ENCODE measurements around the gene H2AZ1. TPM values are rescaled to one million over a fixed set of nuclear protein-coding genes. Genes with fewer than 3 reads are reported as not detected.
A peak's percentile ranks its signal among the peaks of the same experiment; 100 is the strongest.
"Not testable (repeated sequence)": the region's sequence is repeated elsewhere in the genome, so short reads cannot be mapped to it uniquely, and the experiment has no call there.

H2AZ1 gene
- total RNA-seq (2014; rRNA removed; shearing (Covaris generic)): 529 and 589 TPM in 2 replicates

DNA sequence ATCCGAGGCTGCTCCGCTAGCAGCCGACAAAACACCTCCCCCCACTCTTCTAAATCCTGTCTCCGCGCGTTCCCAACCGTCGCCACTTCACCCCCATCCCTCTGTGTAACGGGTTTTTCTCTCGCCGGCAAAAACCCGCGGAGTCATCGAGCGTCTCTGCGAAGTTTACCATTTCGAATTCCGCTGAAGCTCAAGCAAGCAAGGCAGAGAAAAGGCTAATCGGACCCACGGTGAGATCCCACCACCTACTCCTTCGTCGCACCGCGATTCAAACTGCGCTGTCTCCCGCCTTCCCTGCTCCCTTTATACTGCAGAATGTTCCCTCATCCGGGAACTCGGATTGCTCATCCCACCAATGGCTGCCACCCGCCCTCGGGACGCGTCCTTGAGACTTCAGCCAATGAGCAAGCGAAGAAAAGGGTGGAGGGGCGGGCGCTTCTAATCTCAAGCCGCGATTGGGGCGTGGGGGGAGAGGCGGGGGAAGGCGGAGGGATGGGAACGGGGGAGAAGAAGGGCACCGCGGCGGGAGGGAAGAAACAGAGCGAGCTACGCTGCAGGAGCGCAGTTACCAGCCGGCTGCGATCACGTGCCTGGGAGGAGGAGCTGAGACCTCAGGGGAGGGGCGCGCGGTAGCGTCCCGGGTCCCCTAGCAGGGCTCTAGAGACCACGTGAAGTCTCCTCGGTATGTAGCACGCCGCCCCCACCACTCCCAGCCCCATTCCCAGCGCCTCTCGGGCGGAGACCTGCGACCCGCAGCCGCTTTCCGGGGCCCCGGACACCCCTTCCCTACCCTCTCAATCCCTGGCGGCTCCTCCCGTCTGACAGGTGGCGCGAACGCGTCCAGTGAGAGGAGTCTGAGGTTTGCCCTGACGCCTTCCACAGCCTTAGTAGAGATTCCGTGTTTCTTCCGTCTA lies at the start of gene H2AZ1:
H2AZ1 (minus strand) TSS at position 277 of the 914 bp plus-strand sequence; CDS start at position 172, 105 bp downstream.
- DNase-seq (ENCODE audit: low read depth): peak; percentile 93

DNA sequence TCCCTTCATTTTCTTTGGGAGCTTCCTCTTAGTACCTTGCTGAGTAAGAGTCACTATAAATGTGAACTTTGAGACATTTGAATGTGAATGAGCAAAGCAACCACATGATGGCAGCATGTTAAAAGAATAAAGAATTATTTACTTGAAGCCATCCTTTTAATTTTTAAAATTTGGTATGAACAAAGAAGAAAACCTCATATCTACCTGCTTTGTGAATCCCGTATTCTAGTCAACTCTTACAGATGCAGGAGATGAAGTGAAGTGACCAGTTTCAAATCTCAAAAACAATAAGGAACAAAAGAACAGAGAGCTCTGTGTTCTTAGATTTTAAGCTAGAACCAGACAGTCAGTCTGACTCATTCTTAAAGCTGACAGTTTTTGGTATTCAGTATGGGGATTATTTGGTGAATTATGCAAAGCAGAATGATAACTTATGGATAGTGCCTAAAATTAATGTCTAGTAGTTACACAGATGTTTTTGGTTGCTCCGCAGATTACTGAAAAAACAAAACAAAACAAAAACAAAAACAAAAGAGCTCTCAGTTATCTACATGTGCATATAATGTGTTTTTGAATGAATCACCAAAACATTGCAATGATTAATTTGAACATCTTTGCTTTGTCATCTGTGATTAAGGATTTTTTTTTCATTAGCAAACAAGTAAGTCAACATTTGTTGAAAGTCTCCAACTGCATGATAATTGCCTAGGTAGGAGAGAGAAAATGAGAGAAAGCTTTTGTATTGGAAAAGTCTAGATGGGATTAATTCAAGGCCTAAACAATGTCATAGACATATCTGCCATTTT lies 48.2 kb upstream of the H2AZ1 start:
- DNase-seq (ENCODE audit: low read depth): no peak

DNA sequence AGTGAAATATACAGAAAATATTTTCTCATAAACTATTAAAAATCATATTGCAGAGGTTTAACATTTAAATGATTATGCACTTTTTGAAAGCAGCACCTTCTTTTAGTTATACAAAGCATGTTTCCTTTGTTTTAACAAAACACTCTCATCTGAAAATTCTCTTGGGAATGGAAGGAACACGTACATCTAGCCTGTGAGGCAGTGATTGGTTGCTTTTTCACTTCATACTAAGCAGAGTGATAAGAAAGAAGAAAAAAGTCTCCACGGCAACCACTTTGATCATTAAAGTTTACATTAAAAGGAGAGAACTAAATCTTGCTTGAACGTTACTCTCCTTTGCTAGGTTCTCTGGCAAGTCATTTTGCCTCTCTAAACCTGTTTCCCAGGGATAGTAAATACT lies 41.7 kb upstream of the H2AZ1 start:
- no peak for DNase-seq (ENCODE audit: low read depth)

- no peak for DNase-seq (ENCODE audit: low read depth)
Observed at GRCh38 chr4:99987681-99988080, 37.6 kb upstream of the H2AZ1 start.

DNA sequence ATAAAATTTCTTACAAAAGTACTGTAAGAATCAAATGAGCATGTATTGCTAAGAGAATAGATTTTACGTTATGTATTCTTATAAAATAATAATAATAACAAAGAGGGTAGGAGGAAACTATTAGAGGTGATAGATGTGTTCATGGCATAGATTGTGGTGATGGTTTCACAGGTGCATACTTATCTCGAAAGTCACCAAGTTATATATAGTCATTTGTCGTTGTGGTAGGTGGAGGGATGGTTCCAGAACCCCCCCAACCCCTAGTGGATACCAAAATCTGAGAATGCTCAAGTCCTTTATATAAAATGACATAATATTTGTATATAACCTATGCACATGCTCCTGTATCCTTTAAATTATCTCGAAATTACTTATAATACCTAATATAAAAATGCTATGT lies 36.7 kb upstream of the H2AZ1 start:
- no peak for DNase-seq (ENCODE audit: low read depth)

GRCh38 chr4:99983289-99983943 lies 33.3 kb upstream of the H2AZ1 start:
- DNase-seq (ENCODE audit: low read depth): no peak

- DNase-seq (ENCODE audit: low read depth): no peak
Observed at GRCh38 chr4:99979872-99980271, 29.8 kb upstream of the H2AZ1 start.

- DNase-seq (ENCODE audit: low read depth): no peak
Observed at GRCh38 chr4:99971453-99972111, 21.5 kb upstream of the H2AZ1 start.

DNA sequence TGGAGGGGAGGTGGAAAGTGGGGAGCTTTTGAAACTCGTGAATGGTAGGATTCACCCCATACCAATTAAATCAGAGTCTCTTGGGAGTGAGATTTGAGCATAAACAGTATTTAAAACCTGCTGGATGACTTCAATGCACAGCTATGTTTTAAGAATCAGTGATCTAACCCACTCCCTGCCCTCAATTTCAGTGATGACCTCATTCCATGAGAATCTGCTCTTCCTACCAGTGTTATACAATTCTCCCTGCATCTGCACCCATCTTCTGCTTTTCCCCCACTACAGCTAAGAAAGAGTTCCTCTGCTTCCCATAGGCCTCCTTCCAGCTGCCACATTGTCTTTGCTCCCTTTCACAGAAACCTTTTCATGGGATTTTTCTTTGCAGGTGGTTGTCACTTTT lies 18.3 kb upstream of the H2AZ1 start:
- DNase-seq (ENCODE audit: low read depth): peak; percentile 7

- no peak for DNase-seq (ENCODE audit: low read depth)
Observed at GRCh38 chr4:99966692-99967091, 16.6 kb upstream of the H2AZ1 start.

DNA sequence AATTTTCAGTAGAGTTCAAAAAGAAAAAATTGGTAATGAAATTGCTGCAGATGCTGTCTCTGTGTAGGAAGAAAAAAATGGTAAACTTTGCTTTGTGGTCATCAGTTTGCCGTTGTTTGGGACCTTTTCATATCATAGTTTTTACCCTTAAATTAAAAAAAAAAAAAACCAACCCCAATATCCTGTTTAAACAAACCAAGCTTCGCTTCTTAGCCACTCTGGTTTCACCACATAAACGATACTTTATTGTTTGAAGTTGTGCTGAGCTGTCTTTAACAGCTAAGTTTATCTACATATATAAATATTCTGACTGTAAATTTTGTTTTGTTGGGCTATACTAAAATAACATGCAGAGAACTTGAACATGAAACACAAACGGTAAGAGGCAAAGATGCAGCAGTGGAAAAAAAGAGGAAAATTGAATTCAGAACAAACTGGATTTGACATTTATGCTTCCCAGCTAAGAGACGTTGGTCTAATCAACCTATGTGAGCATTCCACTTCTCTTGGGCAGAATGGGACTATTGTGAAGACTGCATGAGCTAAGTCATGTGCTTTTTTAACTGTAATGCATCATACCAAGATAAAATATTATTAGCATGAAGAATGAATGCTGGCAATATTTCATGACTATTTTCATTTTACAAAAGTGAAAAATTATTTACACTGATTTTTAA lies 15.7 kb upstream of the H2AZ1 start:
- DNase-seq (ENCODE audit: low read depth): no peak

GRCh38 chr4:99965173-99965572 lies 15.1 kb upstream of the H2AZ1 start:
- no peak for DNase-seq (ENCODE audit: low read depth)

DNA sequence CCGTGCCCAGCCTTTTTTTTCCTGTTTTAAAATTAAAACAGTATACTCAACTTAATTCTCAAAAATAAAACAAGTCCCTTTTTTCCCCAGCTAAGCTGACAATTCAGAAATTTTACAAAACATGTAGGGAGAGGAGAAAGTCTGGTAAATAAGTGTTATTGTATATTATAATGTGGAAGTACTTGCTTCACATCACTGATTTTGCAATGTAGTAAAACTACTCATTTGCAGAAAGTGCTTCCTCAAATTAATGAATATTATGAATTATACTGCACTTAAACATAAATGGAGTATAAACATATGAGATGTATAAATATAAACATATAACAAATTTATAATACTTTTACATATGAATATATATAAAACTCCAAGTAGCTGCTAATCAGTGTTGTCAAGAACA lies 11.6 kb upstream of the H2AZ1 start:
- DNase-seq (ENCODE audit: low read depth): no peak

DNA sequence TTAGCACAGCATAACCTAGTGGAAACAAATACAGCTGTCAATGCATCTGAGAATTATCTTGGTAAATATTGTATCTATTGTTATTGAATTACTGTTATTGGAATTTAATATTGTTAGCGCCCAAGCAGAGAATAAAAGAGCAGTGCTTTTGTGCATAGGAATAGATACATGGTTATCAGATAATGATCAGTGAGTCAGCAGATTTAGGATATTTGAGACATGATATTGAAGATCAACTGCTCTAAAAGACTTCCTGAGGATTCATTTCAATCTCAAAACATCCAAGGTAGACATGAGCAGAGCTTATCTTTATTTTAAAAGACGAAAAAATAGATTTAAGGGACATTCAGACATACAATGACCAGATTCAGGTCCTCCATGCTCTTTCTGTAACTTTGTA lies 10.6 kb upstream of the H2AZ1 start:
- DNase-seq (ENCODE audit: low read depth): no peak

DNA sequence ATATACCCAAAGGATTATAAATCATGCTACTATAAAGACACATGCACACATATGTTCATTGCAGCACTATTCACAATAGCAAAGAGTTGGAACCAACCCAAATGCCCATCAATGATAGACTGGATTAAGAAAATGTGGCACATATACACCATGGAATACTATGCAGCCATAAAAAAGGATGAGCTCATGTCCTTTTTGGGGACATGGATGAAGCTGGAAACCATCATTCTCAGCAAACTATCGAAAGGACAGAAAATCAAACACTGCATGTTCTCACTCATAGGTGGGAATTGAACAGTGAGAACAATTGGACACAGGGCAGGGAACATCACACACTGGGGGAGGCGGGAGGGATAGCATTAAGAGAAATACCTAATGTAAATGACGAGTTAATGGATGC lies 8.1 kb upstream of the H2AZ1 start:
- not testable (repeated sequence) for DNase-seq (ENCODE audit: low read depth)

DNA sequence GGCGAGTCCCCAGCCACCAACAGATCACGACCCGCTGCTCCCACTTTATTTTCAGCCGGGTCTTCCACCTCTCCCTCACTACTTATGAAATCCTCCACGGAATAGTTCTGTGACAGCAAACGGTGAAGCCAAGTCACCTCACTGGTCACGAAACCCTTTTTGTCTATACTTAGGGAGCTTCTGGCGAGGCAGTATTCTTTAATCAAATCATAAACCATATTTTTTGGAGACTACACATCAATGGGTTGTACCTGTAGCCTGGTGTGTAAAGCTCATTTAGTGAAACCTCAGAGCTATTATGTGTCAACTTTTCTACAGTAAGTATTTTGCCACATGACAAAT lies 809 bp upstream of the H2AZ1 start:
- DNase-seq (ENCODE audit: low read depth): no peak

DNA sequence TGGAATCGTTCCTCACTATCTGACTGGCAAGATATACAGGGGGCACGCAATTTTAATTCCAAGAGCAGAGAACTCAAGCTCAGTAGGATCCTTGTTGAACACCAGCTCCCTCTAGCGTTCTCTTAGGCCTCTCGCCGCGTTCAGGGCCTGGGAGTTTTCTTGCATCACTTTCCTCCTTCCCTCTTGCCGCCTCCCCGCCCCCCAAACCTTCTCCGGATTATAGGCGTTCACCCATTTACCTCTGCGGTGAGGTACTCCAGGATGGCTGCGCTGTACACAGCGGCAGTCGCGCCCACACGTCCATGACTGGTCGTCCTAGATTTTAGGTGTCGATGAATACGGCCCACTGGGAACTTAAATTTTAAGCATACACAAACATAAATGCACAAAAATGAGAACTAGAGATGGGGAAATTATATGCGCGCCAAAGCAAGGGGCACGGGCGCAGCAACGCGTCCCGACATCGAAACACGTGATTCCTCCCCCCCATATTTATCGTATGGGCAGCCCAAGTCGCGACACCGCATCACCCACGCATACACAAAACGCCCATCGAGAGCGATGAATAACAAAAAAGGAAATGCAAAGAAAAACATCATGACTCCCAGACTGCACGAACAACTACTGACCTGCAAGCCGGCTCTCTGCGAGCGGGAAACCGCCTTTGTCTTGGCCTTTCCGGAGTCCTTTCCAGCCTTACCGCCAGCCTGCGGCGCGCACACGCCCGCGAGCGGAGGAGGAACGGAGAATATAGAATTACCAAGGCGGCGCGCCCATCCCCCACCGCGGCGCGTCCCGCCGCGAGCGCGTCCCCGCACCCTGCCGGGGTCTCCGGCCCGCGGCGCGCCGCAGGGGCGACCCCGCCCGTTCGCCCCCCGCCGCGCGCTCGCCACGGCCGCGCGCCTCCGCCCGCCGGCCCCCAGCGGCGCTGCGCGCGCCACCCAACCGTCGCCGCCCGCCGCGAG lies 759 bp downstream of the H2AZ1 start:
- peak; percentile 84 for DNase-seq (ENCODE audit: low read depth)

DNA sequence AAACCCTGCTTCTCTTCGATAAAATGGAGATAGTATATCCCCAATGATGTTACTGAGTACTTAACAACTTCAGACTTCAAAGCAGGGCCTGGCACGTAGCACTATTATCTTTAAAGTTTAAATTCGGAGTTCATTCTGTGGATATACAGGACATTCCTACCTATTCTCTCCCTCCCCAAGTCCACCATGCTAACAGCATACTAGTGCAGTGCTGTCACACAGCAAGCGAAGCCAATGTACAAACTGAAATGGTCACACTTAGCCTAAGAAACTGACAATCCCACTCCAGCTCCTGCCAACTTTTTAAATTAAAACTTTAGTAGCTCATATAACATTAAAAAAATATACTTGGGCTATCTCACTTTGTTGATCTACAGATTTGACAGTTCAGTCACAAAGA lies 2.5 kb downstream of the H2AZ1 start:
- DNase-seq (ENCODE audit: low read depth): no peak

DNA sequence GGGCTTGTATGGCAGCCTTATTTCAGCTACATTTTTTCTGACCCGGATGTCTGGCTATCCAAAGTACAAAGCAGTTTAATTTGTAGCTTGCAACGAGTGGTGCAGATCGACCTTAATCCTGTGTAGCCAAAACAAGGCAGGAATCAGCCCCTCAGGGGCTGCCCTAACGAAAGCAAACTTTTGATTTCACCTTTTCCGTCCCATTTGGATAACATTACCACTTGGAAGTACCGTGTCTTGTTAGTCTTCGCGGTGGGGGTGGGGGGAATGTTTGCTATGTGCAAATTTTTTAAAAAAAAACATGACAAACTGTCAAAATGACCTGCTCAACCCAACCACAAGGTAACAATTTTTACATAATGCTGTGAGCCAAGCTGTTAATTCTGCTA lies 2.9 kb downstream of the H2AZ1 start:
- no peak for DNase-seq (ENCODE audit: low read depth)
